AG10803 (cell line): ENCODE data around the gene DPYSL4.

Experiments used
- DNase-seq: peaks from one replicate; pipeline ENCODE4 v3.0.0; 2010; ENCODE audit warnings: low read depth
- H3K4me3 ChIP-seq: 2 replicates; pipeline ENCODE4 v1.5.1; 2011; ENCODE audit warnings: mild to moderate bottlenecking, low read length, control low read depth
- TF ChIP-seq, protein P1 (sequence below): conservative IDR thresholded peaks from 2 replicates; pipeline ENCODE4 v1.5.1; 2011; ENCODE audit warnings: mild to moderate bottlenecking, low read length, control low read depth, inconsistent platforms

The DPYSL4 gene

DNA sequence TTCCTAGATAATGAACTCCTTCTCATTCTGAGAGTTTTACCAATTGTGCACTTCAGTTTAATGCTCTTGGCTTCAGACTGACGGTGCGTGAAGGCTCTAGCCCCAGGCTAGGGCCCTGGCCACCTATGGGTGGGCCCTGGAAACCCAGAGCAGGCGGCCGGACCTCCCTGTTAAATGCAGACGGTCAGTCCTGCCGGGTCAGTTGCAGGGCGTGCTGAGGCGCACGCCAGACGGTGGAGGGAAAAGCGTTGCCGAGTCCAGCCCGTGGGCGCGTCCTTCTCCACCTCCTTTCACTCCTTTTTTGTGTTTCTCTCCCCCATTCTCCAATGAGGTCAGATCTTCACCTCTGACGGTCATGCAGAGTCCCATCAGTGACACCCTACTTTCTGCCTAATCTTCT lies 2.3 kb downstream of the DPYSL4 start:
- H3K4me3 ChIP-seq, result no peak overlapping the region
- no peak for DNase-seq
- TF ChIP-seq, protein P1, sequence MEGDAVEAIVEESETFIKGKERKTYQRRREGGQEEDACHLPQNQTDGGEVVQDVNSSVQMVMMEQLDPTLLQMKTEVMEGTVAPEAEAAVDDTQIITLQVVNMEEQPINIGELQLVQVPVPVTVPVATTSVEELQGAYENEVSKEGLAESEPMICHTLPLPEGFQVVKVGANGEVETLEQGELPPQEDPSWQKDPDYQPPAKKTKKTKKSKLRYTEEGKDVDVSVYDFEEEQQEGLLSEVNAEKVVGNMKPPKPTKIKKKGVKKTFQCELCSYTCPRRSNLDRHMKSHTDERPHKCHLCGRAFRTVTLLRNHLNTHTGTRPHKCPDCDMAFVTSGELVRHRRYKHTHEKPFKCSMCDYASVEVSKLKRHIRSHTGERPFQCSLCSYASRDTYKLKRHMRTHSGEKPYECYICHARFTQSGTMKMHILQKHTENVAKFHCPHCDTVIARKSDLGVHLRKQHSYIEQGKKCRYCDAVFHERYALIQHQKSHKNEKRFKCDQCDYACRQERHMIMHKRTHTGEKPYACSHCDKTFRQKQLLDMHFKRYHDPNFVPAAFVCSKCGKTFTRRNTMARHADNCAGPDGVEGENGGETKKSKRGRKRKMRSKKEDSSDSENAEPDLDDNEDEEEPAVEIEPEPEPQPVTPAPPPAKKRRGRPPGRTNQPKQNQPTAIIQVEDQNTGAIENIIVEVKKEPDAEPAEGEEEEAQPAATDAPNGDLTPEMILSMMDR, result no peak

DNA sequence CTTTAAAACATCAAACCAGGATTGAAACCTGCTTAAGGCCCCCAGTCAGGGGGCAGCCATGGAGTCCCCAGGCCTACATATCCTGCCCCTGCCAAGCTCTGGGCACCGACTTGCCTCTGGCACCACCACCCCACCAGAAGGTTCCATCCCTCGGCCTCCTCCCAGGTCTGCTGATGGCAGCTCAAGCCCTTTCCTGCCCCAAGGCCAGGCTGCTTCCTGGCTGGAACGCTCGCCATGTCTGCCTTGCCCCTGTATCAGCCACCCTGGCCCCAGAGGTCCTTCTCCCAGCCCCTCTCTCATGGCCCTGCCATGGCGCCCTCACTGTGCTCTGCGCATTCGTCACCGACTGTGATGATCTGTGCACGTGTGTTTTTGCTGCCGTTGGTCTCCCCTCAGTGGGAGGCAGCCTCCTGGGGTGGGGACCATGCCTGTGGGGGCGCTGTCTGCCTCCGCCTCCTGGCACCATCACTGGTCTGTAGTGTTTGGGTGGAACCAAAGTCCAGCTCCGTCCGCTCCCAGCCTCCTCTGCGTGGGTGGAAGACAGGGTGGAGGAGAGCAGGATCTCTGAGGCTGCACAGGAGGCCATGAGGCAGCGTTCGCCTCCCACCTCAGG lies 3.2 kb downstream of the DPYSL4 start:
- H3K4me3 ChIP-seq, result no peak overlapping the region
- TF ChIP-seq, protein P1, result no peak
- DNase-seq, result no peak

DNA sequence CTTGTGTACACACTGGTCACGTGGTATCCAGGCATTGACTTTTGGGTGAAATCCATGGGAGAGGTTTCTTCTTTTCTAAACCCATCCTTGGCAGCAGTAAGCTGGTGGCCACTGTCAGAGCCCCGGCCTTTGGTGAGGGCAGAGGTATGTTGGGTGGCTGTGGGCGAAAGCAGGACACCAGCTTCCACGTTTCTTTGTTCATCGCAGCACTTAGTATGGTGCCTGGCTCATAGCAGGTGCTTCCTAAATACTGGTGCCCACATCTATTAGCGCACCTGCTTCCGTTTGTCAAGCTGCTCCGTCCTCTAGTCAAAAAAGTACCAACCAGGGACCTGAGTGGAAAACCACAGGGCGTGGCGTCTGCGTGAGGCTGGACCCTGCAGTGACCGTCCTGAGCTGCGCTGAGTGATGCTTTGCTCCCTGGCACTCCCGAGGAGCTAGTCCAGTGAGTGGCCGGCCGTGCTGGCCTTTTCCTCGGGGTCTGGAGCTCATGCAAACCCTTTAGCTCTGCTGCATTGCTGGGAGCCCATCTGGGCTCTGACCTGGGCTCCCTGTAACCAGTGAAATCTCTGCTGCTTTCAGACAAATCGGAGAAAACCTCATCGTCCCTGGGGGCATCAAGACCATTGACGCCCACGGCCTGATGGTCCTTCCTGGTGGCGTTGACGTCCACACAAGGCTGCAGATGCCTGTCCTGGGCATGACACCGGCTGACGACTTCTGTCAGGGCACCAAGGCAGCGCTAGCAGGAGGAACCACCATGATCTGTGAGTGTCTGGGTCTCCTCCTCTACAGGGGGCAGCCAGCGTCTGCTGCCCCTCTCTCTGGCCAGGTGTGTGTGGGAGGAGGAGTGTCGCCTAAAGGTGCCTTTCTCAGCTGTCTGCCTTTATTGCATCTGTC lies 5.6 kb downstream of the DPYSL4 start:
- TF ChIP-seq, protein P1, result no peak
- no peak overlapping the region for H3K4me3 ChIP-seq
- no peak for DNase-seq

DNA sequence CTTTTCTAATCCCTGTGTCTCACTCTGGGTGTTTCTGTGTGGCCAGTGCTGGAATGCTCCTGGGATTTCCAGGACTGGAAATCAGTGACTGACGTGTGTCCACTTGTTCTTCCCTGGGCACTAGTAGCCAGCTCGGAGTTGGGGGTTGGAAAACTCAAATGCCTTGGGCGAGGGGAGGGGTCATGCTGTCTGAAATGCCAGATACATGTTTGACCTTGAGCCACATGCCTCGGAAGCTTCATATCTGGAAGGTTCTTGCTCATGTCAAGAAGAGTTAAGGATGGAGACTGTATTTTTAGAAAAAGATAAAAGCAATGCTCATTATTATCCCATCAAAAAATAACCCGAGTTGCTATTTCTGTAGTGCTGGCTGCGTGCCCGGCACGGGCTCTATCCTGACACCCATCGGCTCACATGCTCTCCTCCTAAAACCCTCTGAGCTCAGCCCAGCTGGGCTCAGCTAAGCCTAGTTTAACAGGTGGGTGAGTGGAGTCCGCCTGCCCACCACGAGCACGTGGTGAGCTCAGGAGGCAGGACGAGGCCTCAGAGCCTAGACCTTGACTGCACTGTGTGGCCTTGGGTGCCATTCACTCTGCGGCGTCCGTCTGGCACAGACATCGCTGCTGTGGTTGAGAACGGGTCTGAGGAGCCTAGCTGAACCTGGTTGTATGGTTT lies 6.4 kb downstream of the DPYSL4 start:
- TF ChIP-seq, protein P1, result no peak
- no peak for DNase-seq
- no peak overlapping the region for H3K4me3 ChIP-seq

DNA sequence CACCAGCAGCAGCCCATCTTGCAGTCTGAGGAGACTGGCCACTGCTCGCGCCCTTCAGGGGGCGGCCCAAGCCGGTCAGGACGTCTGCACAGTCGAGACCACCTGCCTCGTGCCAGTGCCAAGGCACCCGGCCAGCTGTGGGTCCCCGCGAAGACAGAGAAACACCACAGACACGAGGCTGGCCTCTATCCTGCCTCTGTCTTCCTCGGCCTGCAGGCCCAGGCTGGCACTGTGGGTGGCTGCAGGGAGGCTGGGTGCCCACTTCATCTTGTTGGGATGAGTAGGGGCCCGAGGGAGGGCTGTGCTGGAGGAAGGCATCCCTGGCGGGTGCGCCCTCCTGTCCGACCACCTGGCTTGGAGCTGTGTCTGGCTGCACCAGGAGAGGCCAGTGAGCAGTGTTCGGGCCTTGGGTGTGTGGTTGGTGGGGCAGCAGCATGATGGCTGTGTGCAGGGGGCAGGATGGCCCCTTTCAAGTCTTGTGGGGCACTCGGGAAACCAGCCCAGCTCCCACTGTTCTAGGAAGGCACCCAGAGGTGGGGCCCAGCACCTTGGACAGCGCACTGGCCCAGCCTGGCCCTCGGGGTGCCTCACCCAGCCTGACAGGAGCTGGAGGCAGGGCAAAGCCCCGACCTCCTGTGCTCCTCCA lies 7.3 kb downstream of the DPYSL4 start:
- DNase-seq, result no peak
- no peak overlapping the region for H3K4me3 ChIP-seq
- TF ChIP-seq, protein P1, result no peak

DNA sequence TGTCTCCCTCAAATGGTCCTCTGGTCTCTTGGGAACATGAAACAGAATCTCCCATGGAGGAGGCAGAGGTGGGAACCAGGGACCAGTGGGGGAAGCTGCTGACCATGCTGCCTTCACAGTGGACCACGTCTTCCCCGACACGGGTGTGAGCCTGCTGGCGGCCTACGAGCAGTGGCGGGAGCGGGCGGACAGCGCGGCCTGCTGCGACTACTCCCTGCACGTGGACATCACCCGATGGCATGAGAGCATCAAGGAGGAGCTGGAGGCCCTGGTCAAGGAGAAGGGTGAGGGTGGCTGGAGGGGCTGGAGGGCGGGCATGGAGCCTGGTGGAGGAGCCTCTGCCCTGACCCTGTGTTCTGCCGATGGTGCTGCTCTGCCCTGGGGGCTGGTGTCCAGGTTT lies 8.0 kb downstream of the DPYSL4 start:
- TF ChIP-seq, protein P1, result no peak
- no peak overlapping the region for H3K4me3 ChIP-seq
- no peak for DNase-seq
